ENCODE measurements around the gene DSN1. TPM values are rescaled to one million over a fixed set of nuclear protein-coding genes. Genes with fewer than 3 reads are reported as not detected.

The DSN1 gene
- total RNA-seq, 1 experiment from 2014 or later = 75.3 TPM

- no peaks in the 10 kb centered on the region for H3K27me3 ChIP-seq
- no peak overlapping the region for H3K4me3 ChIP-seq
- DNase-seq = peak; percentile 88 to 97
- peak overlapping the region; percentile 16; the same call in 1 of the 2 replicates for H3K27ac ChIP-seq
- H3K4me1 ChIP-seq = peaks cover 9% of the 10 kb centered on the region
- H3K36me3 ChIP-seq = peaks cover 63% of the 10 kb centered on the region
- no peaks in the 10 kb centered on the region for H3K9me3 ChIP-seq (replicated peaks)
These were observed 18.8 kb downstream of the DSN1 start for GRCh38 chr20:36754656-36755222.

GRCh38 chr20:36752582-36752981 is 21.0 kb downstream of the DSN1 start:
- Histone ChIP-seq H3K36me3 (peaks cover 53% of the 10 kb centered on the region), H3K4me3 (no peak overlapping the region), H3K9me3 (replicated peaks) (no peaks in the 10 kb centered on the region), H3K27ac (no peak overlapping the region), H3K27me3 (no peaks in the 10 kb centered on the region), H3K4me1 (peaks cover 9% of the 10 kb centered on the region)
- no peak for DNase-seq

GRCh38 chr20:36745927-36746659 is 27.5 kb downstream of the DSN1 start, which contains the start of gene NDRG3:
TSS of gene NDRG3 (minus strand) at chr20:36746090. CDS start at chr20:36721735, 24,355 bp downstream.
- peak within 1 kb of the TSS; percentile 60 for H3K4me3 ChIP-seq
- H3K4me1 ChIP-seq = 0 out of 2 replicates have a peak, but pooled peaks cover 5% of the 10 kb centered on the region
- H3K9me3 ChIP-seq (replicated peaks) = no peaks in the 10 kb centered on the region
- peak within 1 kb of the TSS; percentile 46 for H3K27ac ChIP-seq
- H3K36me3 ChIP-seq = peaks cover 4% of the 10 kb centered on the region; the same call in 1 of the 2 replicates
- H3K27me3 ChIP-seq = no peaks in the 10 kb centered on the region
- DNase-seq = peak; percentile 99

GRCh38 chr20:36745234-36745926 is 28.2 kb downstream of the DSN1 start:
- DNase-seq = peak; percentile 64 to 65
- H3K9me3 ChIP-seq (replicated peaks) = no peaks in the 10 kb centered on the region
- no peaks in the 10 kb centered on the region for H3K27me3 ChIP-seq
- H3K27ac ChIP-seq = no peak overlapping the region
- no peaks in the 10 kb centered on the region for H3K36me3 ChIP-seq
- H3K4me3 ChIP-seq = peak overlapping the region; percentile 60
- H3K4me1 ChIP-seq = 0 out of 2 replicates have a peak, but pooled peaks cover 5% of the 10 kb centered on the region

GRCh38 chr20:36744764-36745191 is 28.8 kb downstream of the DSN1 start:
- peak; percentile 21 to 33 for DNase-seq
- H3K4me3 ChIP-seq = peak overlapping the region; percentile 60; the same call in 1 of the 2 replicates

GRCh38 chr20:36744243-36744642 is 29.3 kb downstream of the DSN1 start:
- Histone ChIP-seq H3K9me3 (replicated peaks) (no peaks in the 10 kb centered on the region), H3K27me3 (no peaks in the 10 kb centered on the region), H3K27ac (no peak overlapping the region), H3K4me1 (0 out of 2 replicates have a peak, but pooled peaks cover 5% of the 10 kb centered on the region), H3K4me3 (no peak overlapping the region), H3K36me3 (no peaks in the 10 kb centered on the region)
- DNase-seq = no peak

More at GRCh38 chr20:36744764-36745191, 28.8 kb downstream of the DSN1 start:
- H3K4me1 ChIP-seq = 0 out of 2 replicates have a peak, but pooled peaks cover 5% of the 10 kb centered on the region
- no peaks in the 10 kb centered on the region for H3K9me3 ChIP-seq (replicated peaks)
- H3K27ac ChIP-seq = no peak overlapping the region
- H3K27me3 ChIP-seq = no peaks in the 10 kb centered on the region
- no peaks in the 10 kb centered on the region for H3K36me3 ChIP-seq

GRCh38 chr20:36742558-36742957 is 31.0 kb downstream of the DSN1 start:
- H3K27me3 ChIP-seq = no peaks in the 10 kb centered on the region
- H3K36me3 ChIP-seq = no peaks in the 10 kb centered on the region
- 0 out of 2 replicates have a peak, but pooled peaks cover 5% of the 10 kb centered on the region for H3K4me1 ChIP-seq
- no peak overlapping the region for H3K27ac ChIP-seq
- no peak overlapping the region for H3K4me3 ChIP-seq
- H3K9me3 ChIP-seq (replicated peaks) = no peaks in the 10 kb centered on the region
- DNase-seq = no peak

- H3K4me3 ChIP-seq = no peak overlapping the region
- no peak overlapping the region for H3K27ac ChIP-seq
- no peak for DNase-seq
- no peaks in the 10 kb centered on the region for H3K9me3 ChIP-seq (replicated peaks)
- H3K4me1 ChIP-seq = 0 out of 2 replicates have a peak, but pooled peaks cover 2% of the 10 kb centered on the region
- no peaks in the 10 kb centered on the region for H3K36me3 ChIP-seq
- no peaks in the 10 kb centered on the region for H3K27me3 ChIP-seq
These were observed 32.5 kb downstream of the DSN1 start for GRCh38 chr20:36741072-36741471.

GRCh38 chr20:36737183-36737499 is 36.4 kb downstream of the DSN1 start:
- Histone ChIP-seq H3K36me3 (no peaks in the 10 kb centered on the region), H3K27ac (no peak overlapping the region), H3K9me3 (replicated peaks) (no peaks in the 10 kb centered on the region), H3K4me1 (peaks cover 7% of the 10 kb centered on the region), H3K4me3 (no peak overlapping the region), H3K27me3 (no peaks in the 10 kb centered on the region)
- DNase-seq = no peak

GRCh38 chr20:36736451-36737182 is 36.9 kb downstream of the DSN1 start:
- no peak overlapping the region for H3K27ac ChIP-seq
- H3K9me3 ChIP-seq (replicated peaks) = no peaks in the 10 kb centered on the region
- H3K36me3 ChIP-seq = no peaks in the 10 kb centered on the region
- H3K4me3 ChIP-seq = no peak overlapping the region
- H3K4me1 ChIP-seq = peaks cover 7% of the 10 kb centered on the region
- no peak for DNase-seq
- H3K27me3 ChIP-seq = no peaks in the 10 kb centered on the region

GRCh38 chr20:36732456-36732855 is 41.1 kb downstream of the DSN1 start:
- Histone ChIP-seq H3K27me3 (no peaks in the 10 kb centered on the region), H3K36me3 (no peaks in the 10 kb centered on the region), H3K9me3 (replicated peaks) (no peaks in the 10 kb centered on the region), H3K27ac (no peak overlapping the region), H3K4me1 (peaks cover 7% of the 10 kb centered on the region), H3K4me3 (no peak overlapping the region)
- DNase-seq = no peak

GRCh38 chr20:36728986-36729385 is 44.6 kb downstream of the DSN1 start:
- Histone ChIP-seq H3K36me3 (no peaks in the 10 kb centered on the region), H3K9me3 (replicated peaks) (no peaks in the 10 kb centered on the region), H3K27ac (no peak overlapping the region), H3K27me3 (no peaks in the 10 kb centered on the region), H3K4me3 (no peak overlapping the region), H3K4me1 (peaks cover 3% of the 10 kb centered on the region)
- DNase-seq = peak in 1 of 2 experiments; percentile 23

- Histone ChIP-seq H3K4me3 (no peak overlapping the region), H3K27ac (no peak overlapping the region), H3K4me1 (no peaks in the 10 kb centered on the region), H3K9me3 (replicated peaks) (0 out of 2 replicates have a peak, but pooled peaks cover 3% of the 10 kb centered on the region), H3K36me3 (peaks cover 3% of the 10 kb centered on the region; the same call in 1 of the 2 replicates), H3K27me3 (no peaks in the 10 kb centered on the region)
- DNase-seq = no peak
These were observed 47.4 kb downstream of the DSN1 start for GRCh38 chr20:36726168-36726567.

- Histone ChIP-seq H3K4me1 (no peaks in the 10 kb centered on the region), H3K9me3 (replicated peaks) (0 out of 2 replicates have a peak, but pooled peaks cover 3% of the 10 kb centered on the region), H3K27ac (no peak overlapping the region), H3K36me3 (peaks cover 6% of the 10 kb centered on the region), H3K4me3 (no peak overlapping the region), H3K27me3 (no peaks in the 10 kb centered on the region)
- DNase-seq = no peak
These were observed 53.1 kb downstream of the DSN1 start for GRCh38 chr20:36720510-36720909.

All from SJCRH30 (cell line).